Endothelial cell of umbilical vein (primary cell): Measurements from ENCODE around the gene SCN4A. TPM values are rescaled to one million over a fixed set of nuclear protein-coding genes. Genes with fewer than 3 reads are reported as not detected.
A peak's percentile ranks its signal among the peaks of the same experiment; 100 is the strongest.

Experiments
- BruUV-seq: library from RNA; stranded (reverse); fragments of 400-500 nt; replicated peaks from 2 replicates; lab custom pipeline; 2021; lab: Mats Ljungman, UMichigan
- CTCF ChIA-PET: fragments of 300-600, 350-600 bp; sonication (Branson Sonifier 250); formaldehyde crosslinking; loops from one replicate; lab custom pipeline; 2021; ENCODE audit warnings: antibody characterized with exemption, inconsistent platforms; lab: Charles Lee
- POLR2A ChIA-PET: fragments of 300-600, 350-600 bp; sonication (Branson Sonifier 250); formaldehyde crosslinking; loops from one replicate; lab custom pipeline; 2021; ENCODE audit warnings: antibody characterized with exemption, inconsistent platforms; lab: Charles Lee
- DNase-seq: peaks from one replicate; pipeline ENCODE4 v3.0.0-alpha.2; 2011; ENCODE audit warnings: low read depth, low spot score
- FAIRE-seq: peaks from 2 replicates; lab custom pipeline; 2011; peaks lifted over from hg19 to GRCh38; lab: Jason Lieb, UNC
- H2AFZ ChIP-seq: 2 replicates; pipeline ENCODE4 v1.6.0; 2012; ENCODE audit warnings: low read depth, low read length, control low read depth, inconsistent platforms
- H3K27ac ChIP-seq: 2 replicates; pipeline ENCODE4 v1.5.1; 2011; ENCODE audit warnings: low read depth, mild to moderate bottlenecking, control low read depth, low read length, moderate library complexity; ENCODE audit not compliant: insufficient read depth
- H3K27me3 ChIP-seq, 2 experiments: 2 replicates each; pipeline versions ENCODE4 v1.6.0 to v1.6.1; 2011; ENCODE audit warnings: low read length in 2 of 2, mixed read lengths in 1 of 2; ENCODE audit not compliant: control insufficient read depth in 2 of 2, insufficient read depth in 2 of 2
- H3K36me3 ChIP-seq, 2 experiments: 2 replicates in 1 of 2; 3 replicates in 1 of 2; pipeline ENCODE4 v1.5.1; 2011; ENCODE audit warnings: low read length in 2 of 2, mild to moderate bottlenecking in 1 of 2, moderate library complexity in 1 of 2; ENCODE audit not compliant: control insufficient read depth in 2 of 2, insufficient read depth in 2 of 2; ENCODE audit errors: extremely low read depth in 1 of 2
- H3K4me1 ChIP-seq: 3 replicates; pipeline ENCODE4 v1.5.1; 2011; ENCODE audit warnings: mild to moderate bottlenecking, low read length; ENCODE audit not compliant: control insufficient read depth, insufficient read depth; ENCODE audit errors: extremely low read depth
- H3K4me2 ChIP-seq: 2 replicates; pipeline ENCODE4 v1.6.1; 2011; ENCODE audit warnings: low read length, control low read depth, mixed read lengths; ENCODE audit not compliant: insufficient read depth
- H3K4me3 ChIP-seq, 3 experiments: fragments of 200-600 bp in 1 of 3; sonication (generic), shearing (Covaris generic) in 1 of 3; replicated peaks in 1 of 3; 2 replicates each; pipeline ENCODE4 v1.5.1; 2011 to 2016; ENCODE audit warnings: control low read depth in 3 of 3, low read length in 3 of 3, mild to moderate bottlenecking in 2 of 3, inconsistent platforms in 1 of 3, low read depth in 1 of 3, moderate library complexity in 1 of 3; ENCODE audit not compliant: insufficient read depth in 1 of 3
- H3K79me2 ChIP-seq: 2 replicates; pipeline ENCODE4 v1.6.0; 2012; ENCODE audit warnings: low read length, inconsistent platforms; ENCODE audit not compliant: control insufficient read depth, insufficient read depth
- H3K9ac ChIP-seq: replicated peaks from 2 replicates; pipeline ENCODE3; 2011; ENCODE audit warnings: low read length, control low read depth; ENCODE audit not compliant: insufficient read depth; ENCODE audit errors: extremely low read depth
- H3K9me1 ChIP-seq: replicated peaks from 3 replicates; pipeline ENCODE4 v1.6.0; 2011; ENCODE audit warnings: mild to moderate bottlenecking, low read length; ENCODE audit not compliant: control insufficient read depth, insufficient read depth; ENCODE audit errors: extremely low read depth
- H3K9me3 ChIP-seq: replicated peaks from 2 replicates; pipeline ENCODE4 v1.5.1; 2012; ENCODE audit warnings: low read length, inconsistent platforms; ENCODE audit not compliant: control insufficient read depth, insufficient read depth
- H4K20me1 ChIP-seq: replicated peaks from 2 replicates; pipeline ENCODE3; 2011; ENCODE audit warnings: mild to moderate bottlenecking, low read length; ENCODE audit not compliant: control insufficient read depth, insufficient read depth; ENCODE audit errors: extremely low read depth
- EZH2 ChIP-seq: IDR thresholded peaks from 2 replicates; pipeline ENCODE4 v1.6.1; 2012; ENCODE audit warnings: borderline replicate concordance, low read depth, mild to moderate bottlenecking, moderate library complexity, low read length, inconsistent platforms; ENCODE audit not compliant: severe bottlenecking
- JUN ChIP-seq: IDR thresholded peaks from 2 replicates; pipeline ENCODE4 v1.6.1; 2011; ENCODE audit warnings: borderline replicate concordance, low read depth; ENCODE audit not compliant: insufficient read length, insufficient read depth
- MYC ChIP-seq: IDR thresholded peaks from one replicate; pipeline ENCODE4 v1.6.1; 2011; ENCODE audit warnings: mild to moderate bottlenecking, low read depth, low read length
- POLR2AphosphoS5 ChIP-seq: IDR thresholded peaks from 2 replicates; pipeline ENCODE4 v1.6.1; 2012; ENCODE audit warnings: low read depth, mild to moderate bottlenecking, control low read depth, low read length, moderate library complexity; ENCODE audit not compliant: insufficient read depth
- dilution Hi-C: fragments of 300-500 bp; cut with MboI; formaldehyde crosslinking; loops from one replicate; pipeline ENCODE4 v1.15.0; 2019; ENCODE audit warnings: low sequenced_read_pairs; ENCODE audit not compliant: extremely low pct_ligation_motif_present
- intact Hi-C: fragments of 100-400 bp; cut with micrococcal nuclease; formaldehyde crosslinking; loops from one replicate; pipeline ENCODE4 v1.10.0; 2022
- polyA plus RNA-seq, 4 experiments: library from polyadenylated mRNA; depleted of rRNA in 3 of 4; stranded (reverse) in 3 of 4; unstranded in 1 of 4; fragments of >200 nt; gene quantifications; 2 replicates each; pipeline versions ENCODE4 v1.2.1 to v1.2.3, GENCODE V29; 2011 to 2012; ENCODE audit warnings: missing spikeins in 1 of 4
- total RNA-seq: library from RNA; stranded (reverse); gene quantifications from 2 replicates; pipeline ENCODE4 v1.2.3, GENCODE V29; 2021
- TF ChIP-seq, protein P1 (sequence below): IDR thresholded peaks from 2 replicates; pipeline ENCODE4 v1.6.1; 2011; ENCODE audit not compliant: insufficient read depth, insufficient read length
- TF ChIP-seq, protein P2 (sequence below), 2 donors: IDR thresholded peaks; 1 replicate in 1 of 2; 2 replicates in 1 of 2; pipeline ENCODE4 v1.5.1; 2011; ENCODE audit warnings: low read length in 2 of 2, mild to moderate bottlenecking in 2 of 2, moderate library complexity in 2 of 2, control low read depth in 1 of 2, inconsistent platforms in 1 of 2, low read depth in 1 of 2; ENCODE audit not compliant: insufficient read depth in 1 of 2; ENCODE audit errors: extremely low read depth in 1 of 2

The SCN4A gene
- total and polyA plus RNA-seq, 2 donors (not counting 3 experiments of a cell fraction or from before 2014, with no cell fraction given): 0.01 to 0.40 TPM

DNA sequence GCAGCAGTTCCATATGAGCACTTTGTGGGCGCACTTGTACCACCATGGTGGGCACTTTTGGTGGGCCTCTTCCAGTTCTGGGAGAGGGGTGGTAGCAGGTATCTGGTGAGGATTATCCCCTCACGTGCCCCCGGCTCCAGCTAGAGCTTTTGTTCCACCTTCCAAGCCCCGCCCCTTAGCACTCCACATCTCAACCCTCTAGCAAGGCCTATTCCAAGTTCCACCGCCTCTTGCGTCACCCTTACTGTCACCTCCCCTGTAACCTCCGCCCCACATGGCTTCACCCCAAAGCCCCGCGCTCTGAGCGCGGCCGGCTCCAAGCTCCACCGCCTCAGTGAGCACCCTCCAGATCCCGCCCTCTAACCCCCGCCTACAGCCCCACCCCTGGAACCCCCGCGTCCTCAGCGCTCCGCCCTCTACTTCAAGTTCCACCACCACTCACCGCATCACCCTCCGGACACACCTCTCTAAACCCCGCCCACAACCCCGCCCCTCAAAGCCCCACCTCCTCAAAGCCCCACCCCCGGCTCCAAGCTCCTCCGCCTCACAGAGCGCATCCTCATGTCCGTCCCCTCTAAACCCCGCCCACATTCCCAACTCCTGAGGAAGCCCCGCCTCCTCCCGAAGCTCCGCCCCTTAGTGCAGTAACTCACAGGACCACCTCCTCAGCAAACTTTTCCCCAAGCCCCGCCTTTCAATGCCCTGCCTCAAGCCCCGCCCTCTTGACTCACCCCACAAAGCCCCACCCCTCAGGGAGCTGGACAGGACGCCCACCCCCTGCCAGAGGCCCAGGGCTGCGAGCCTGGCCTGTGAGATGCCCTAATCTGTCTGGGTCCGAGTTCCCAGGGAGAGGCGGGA lies 11.1 kb downstream of the SCN4A start:
- Histone ChIP-seq H4K20me1 (no peaks in the 10 kb centered on the region), H3K79me2 (no peaks in the 10 kb centered on the region), H3K4me2 (no peak overlapping the region), H3K36me3 (no peaks in the 10 kb centered on the region), H3K9ac (no peak overlapping the region), H3K27ac (no peak overlapping the region), H3K4me3 (no peak overlapping the region), H3K27me3 (no peaks in the 10 kb centered on the region), H3K9me1 (no peaks in the 10 kb centered on the region), H3K9me3 (no peaks in the 10 kb centered on the region), H3K4me1 (no peaks in the 10 kb centered on the region), H2AFZ (peak overlapping the region; percentile 41)
- dilution Hi-C loops (no loop called here), intact Hi-C loops (no loop called here)
- DNase-seq (peak; percentile 70), FAIRE-seq (peak; percentile 66)
- TF ChIP-seq MYC (no peak), EZH2 (no peak), JUN (no peak), POLR2AphosphoS5 (no peak)
- TF ChIP-seq, protein P1, sequence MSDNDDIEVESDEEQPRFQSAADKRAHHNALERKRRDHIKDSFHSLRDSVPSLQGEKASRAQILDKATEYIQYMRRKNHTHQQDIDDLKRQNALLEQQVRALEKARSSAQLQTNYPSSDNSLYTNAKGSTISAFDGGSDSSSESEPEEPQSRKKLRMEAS: no peak
- TF ChIP-seq, protein P2, sequence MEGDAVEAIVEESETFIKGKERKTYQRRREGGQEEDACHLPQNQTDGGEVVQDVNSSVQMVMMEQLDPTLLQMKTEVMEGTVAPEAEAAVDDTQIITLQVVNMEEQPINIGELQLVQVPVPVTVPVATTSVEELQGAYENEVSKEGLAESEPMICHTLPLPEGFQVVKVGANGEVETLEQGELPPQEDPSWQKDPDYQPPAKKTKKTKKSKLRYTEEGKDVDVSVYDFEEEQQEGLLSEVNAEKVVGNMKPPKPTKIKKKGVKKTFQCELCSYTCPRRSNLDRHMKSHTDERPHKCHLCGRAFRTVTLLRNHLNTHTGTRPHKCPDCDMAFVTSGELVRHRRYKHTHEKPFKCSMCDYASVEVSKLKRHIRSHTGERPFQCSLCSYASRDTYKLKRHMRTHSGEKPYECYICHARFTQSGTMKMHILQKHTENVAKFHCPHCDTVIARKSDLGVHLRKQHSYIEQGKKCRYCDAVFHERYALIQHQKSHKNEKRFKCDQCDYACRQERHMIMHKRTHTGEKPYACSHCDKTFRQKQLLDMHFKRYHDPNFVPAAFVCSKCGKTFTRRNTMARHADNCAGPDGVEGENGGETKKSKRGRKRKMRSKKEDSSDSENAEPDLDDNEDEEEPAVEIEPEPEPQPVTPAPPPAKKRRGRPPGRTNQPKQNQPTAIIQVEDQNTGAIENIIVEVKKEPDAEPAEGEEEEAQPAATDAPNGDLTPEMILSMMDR (IDR thresholded peaks at IDR 0.05; ENCODE audit: extremely low read depth in 1 of 2, insufficient read depth in 1 of 2, low read depth in 1 of 2, low read length in 2 of 2): no peak
- CTCF ChIA-PET: interaction anchor here (1.1 to 2.4 kb wide), 4 partner anchors 8 to 42 kb away, joined by 4 to 11 read pairs (median 6); no protein-coding TSS in a partner anchor
- BruUV-seq: no TSS peak
- POLR2A ChIA-PET: no interaction called here
